GM19351 (cell line): Measurements from ENCODE around the gene PUM2.
A peak's percentile ranks its signal among the peaks of the same experiment; 100 is the strongest.
"Not testable (repeated sequence)": the region's sequence is repeated elsewhere in the genome, so short reads cannot be mapped to it uniquely, and the experiment has no call there.

Source experiments
- ATAC-seq: cut with Tn5 transposase; IDR thresholded peaks from one replicate; pipeline ENCODE4 v1.9.1; 2021; ENCODE audit warnings: mild to moderate bottlenecking, moderate library complexity; ENCODE audit not compliant: unreplicated experiment

The PUM2 gene

GRCh38 chr2:20350753-20351554, at the start of gene PUM2:
TSS of gene PUM2 (minus strand) at chr2:20350844. CDS start at chr2:20327360, 23,484 bp downstream.
- peak; percentile 75 for ATAC-seq

- no peak for ATAC-seq
Observed at GRCh38 chr2:20400306-20400705, 49.7 kb upstream of the PUM2 start.

- no peak for ATAC-seq
Observed at GRCh38 chr2:20398956-20399567, 48.4 kb upstream of the PUM2 start.

GRCh38 chr2:20397811-20398447, 47.3 kb upstream of the PUM2 start:
- no peak for ATAC-seq

- no peak for ATAC-seq
Observed at GRCh38 chr2:20396356-20397000, 45.8 kb upstream of the PUM2 start.

GRCh38 chr2:20393986-20394385, 43.3 kb upstream of the PUM2 start:
- ATAC-seq = no peak

GRCh38 chr2:20391951-20392699, 41.5 kb upstream of the PUM2 start:
- no peak for ATAC-seq

- no peak for ATAC-seq
Observed at GRCh38 chr2:20390524-20391123, 40.0 kb upstream of the PUM2 start.

- no peak for ATAC-seq
Observed at GRCh38 chr2:20384953-20385352, 34.3 kb upstream of the PUM2 start.

GRCh38 chr2:20382965-20383810, 32.5 kb upstream of the PUM2 start:
- no peak for ATAC-seq

GRCh38 chr2:20381457-20381856, 30.8 kb upstream of the PUM2 start:
- no peak for ATAC-seq

- no peak for ATAC-seq
Observed at GRCh38 chr2:20378891-20379519, 28.4 kb upstream of the PUM2 start.

- no peak for ATAC-seq
Observed at GRCh38 chr2:20378341-20378740, 27.7 kb upstream of the PUM2 start.

- ATAC-seq = no peak
Observed at GRCh38 chr2:20377741-20378140, 27.1 kb upstream of the PUM2 start.

GRCh38 chr2:20374982-20375381, 24.3 kb upstream of the PUM2 start:
- not testable (repeated sequence) for ATAC-seq

GRCh38 chr2:20372896-20373640, 22.4 kb upstream of the PUM2 start:
- ATAC-seq = no peak

GRCh38 chr2:20371323-20372025, 20.8 kb upstream of the PUM2 start:
- ATAC-seq = no peak

GRCh38 chr2:20370191-20370590, 19.5 kb upstream of the PUM2 start:
- no peak for ATAC-seq
